Stomach smooth muscle (tissue), 2 donors: Measurements from ENCODE around the gene TSPAN31.

Source experiments
- H3K27ac ChIP-seq: one replicate; pipeline ENCODE4 v1.7.0; 2013; ENCODE audit warnings: mild to moderate bottlenecking, low read length, inconsistent platforms
- H3K27me3 ChIP-seq, 2 donors: one replicate each; pipeline ENCODE4 v1.7.0; 2013; ENCODE audit warnings: low read length in 2 of 2; ENCODE audit not compliant: insufficient read depth in 2 of 2, control insufficient read depth in 1 of 2
- H3K36me3 ChIP-seq, 2 donors: one replicate each; pipeline ENCODE4 v1.7.0; 2013; ENCODE audit warnings: low read length in 2 of 2; ENCODE audit not compliant: control insufficient read depth in 2 of 2, insufficient read depth in 2 of 2
- H3K4me1 ChIP-seq: one replicate; pipeline ENCODE4 v1.7.0; 2013; ENCODE audit warnings: low read length; ENCODE audit not compliant: control insufficient read depth, insufficient read depth
- H3K4me3 ChIP-seq, 2 donors: one replicate each; pipeline ENCODE4 v1.7.0; 2013; ENCODE audit warnings: low read length in 2 of 2
- H3K9ac ChIP-seq, 2 donors: one replicate each; pipeline ENCODE4 v1.7.0; 2013; ENCODE audit warnings: low read length in 2 of 2, mild to moderate bottlenecking in 1 of 2
- H3K9me3 ChIP-seq, 2 donors: one replicate each; pipeline ENCODE4 v1.7.0; 2013; ENCODE audit warnings: low read length in 2 of 2; ENCODE audit not compliant: control insufficient read depth in 2 of 2
- donor health status: healthy.
- donor health status: Pancreatic carcinoma.

The TSPAN31 gene

DNA sequence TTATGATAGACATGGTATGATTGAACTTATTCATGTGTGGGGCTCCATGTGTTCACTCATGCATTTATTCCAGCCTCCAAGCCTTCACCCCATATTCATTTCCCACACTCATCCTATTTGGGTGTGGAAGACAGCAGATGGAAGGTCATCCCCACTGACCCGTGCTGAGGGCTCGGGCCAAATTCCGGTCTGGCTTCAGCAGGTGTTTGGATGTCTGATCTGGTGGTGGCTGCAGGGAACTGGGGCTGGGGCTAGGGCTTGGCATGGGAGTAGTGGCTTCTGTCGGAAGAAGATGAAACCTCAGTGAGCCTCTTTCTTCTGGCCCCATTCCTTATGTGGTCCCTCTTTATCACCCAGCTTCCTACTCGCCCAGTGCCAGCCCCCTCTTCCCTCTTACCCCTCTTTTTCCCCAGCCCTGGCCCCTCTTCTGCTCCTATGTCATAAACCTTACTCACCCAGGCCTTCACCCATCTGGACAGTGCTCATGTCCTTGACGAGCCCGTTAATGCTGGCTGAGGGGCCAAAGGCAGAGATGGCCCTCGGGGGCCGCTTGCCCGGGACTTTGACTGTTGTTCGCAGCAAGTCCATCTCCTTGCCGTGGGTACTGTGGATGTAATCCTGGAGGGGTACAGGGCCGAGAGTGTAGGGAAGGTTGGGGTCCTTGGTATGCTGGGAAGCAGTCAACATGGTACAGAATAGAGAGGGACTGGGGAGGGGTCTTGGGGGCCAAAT, 14.3 kb upstream of the TSPAN31 start:
- Histone ChIP-seq H3K27me3 (peaks cover 47 to 56% of the 10 kb centered on the region in 2 donors), H3K4me1 (peaks cover 19% of the 10 kb centered on the region), H3K9ac (no peak overlapping the region), H3K4me3 (no peak overlapping the region), H3K36me3 (no peaks in the 10 kb centered on the region), H3K9me3 (no peaks in the 10 kb centered on the region), H3K27ac (no peak overlapping the region)

GRCh38 chr12:57731411-57732080, 13.3 kb upstream of the TSPAN31 start:
- Histone ChIP-seq H3K9ac (no peak overlapping the region), H3K9me3 (no peaks in the 10 kb centered on the region), H3K4me1 (peaks cover 22% of the 10 kb centered on the region), H3K27me3 (peaks cover 48 to 59% of the 10 kb centered on the region in 2 donors), H3K36me3 (no peaks in the 10 kb centered on the region), H3K27ac (no peak overlapping the region), H3K4me3 (no peak overlapping the region)

DNA sequence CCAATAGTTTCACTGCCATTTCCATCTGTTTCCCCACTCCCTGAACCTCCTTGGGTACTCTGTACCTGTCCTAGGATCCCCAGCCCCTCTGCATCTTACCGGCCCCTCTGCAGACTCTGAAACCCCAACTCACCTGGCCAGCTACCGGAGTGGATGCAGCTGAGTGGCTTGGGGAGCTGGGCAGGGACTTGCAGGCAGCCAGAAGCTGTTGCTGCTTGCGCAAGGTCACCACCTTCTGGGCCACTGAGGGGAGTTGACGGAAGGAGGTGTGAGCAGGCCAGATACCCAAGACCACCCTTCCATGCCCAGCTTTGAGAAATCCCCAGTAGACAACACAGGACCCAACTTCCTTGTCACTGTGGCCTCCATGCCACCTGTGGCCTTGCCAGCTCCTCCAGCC, 12.6 kb upstream of the TSPAN31 start:
- Histone ChIP-seq H3K9ac (no peak overlapping the region), H3K9me3 (no peaks in the 10 kb centered on the region), H3K4me1 (peaks cover 22% of the 10 kb centered on the region), H3K4me3 (no peak overlapping the region), H3K27me3 (peaks cover 48 to 61% of the 10 kb centered on the region in 2 donors), H3K27ac (no peak overlapping the region), H3K36me3 (no peaks in the 10 kb centered on the region)

- Histone ChIP-seq H3K27ac (no peak overlapping the region), H3K9ac (no peak overlapping the region), H3K4me3 (no peak overlapping the region), H3K27me3 (peaks cover 48 to 56% of the 10 kb centered on the region in 2 donors), H3K9me3 (no peaks in the 10 kb centered on the region), H3K4me1 (peaks cover 26% of the 10 kb centered on the region), H3K36me3 (no peaks in the 10 kb centered on the region)
Observed at GRCh38 chr12:57732726-57733593, 11.9 kb upstream of the TSPAN31 start.

DNA sequence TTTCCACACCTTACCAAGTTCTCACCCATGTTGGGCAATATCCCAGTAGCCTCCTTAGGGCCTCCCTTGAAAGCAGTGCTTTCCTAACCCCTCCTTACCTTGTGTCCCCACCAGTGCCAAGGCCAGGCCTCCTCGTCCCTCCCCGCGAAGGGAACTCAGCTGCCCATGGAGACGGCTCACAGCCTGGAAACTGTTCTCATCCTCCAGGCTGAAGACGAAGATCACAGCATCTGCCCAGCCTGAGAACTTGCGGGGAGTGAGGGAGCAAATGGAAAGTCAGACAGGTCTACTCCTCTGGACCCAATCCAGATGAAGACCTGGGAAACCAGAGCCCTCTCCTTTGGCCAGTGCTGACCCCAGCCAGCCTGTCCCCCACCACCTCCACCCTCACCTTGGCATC, 10.9 kb upstream of the TSPAN31 start:
- peaks cover 28% of the 10 kb centered on the region for H3K4me1 ChIP-seq
- H3K27me3 ChIP-seq, result peaks cover 51 to 56% of the 10 kb centered on the region in 2 donors
- no peak overlapping the region for H3K27ac ChIP-seq
- no peak overlapping the region for H3K4me3 ChIP-seq
- no peaks in the 10 kb centered on the region for H3K9me3 ChIP-seq
- no peaks in the 10 kb centered on the region for H3K36me3 ChIP-seq
- no peak overlapping the region for H3K9ac ChIP-seq

DNA sequence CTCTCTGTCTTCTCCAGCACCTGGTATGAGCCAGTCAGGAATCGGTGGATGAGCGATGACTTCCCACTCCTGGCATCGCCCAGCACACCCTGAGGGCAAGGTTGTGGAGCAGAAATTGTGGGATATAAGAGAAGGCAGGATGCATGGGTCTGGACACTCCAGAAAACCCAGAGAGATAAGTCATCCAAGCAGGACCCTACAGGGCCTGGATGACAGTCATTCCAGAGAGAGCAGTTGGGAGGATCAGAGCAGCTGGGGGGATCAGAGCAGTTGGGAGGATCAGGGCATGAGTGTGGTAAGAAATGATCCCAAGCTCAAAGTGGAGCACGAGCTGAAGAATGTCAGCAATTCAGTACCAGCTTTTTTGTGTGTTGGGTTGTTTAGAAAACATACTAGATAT, 10.2 kb upstream of the TSPAN31 start:
- H3K9me3 ChIP-seq, result no peaks in the 10 kb centered on the region

GRCh38 chr12:57735198-57735855, 9.5 kb upstream of the TSPAN31 start:
- no peaks in the 10 kb centered on the region for H3K9me3 ChIP-seq
- peaks cover 30% of the 10 kb centered on the region for H3K4me1 ChIP-seq
- no peaks in the 10 kb centered on the region for H3K36me3 ChIP-seq
- peaks cover 64 to 69% of the 10 kb centered on the region in 2 donors for H3K27me3 ChIP-seq
- H3K4me3 ChIP-seq, result no peak overlapping the region
- no peak overlapping the region for H3K9ac ChIP-seq
- H3K27ac ChIP-seq, result no peak overlapping the region

More for the DNA sequence above, 10.2 kb upstream of the TSPAN31 start:
- peaks cover 56 to 63% of the 10 kb centered on the region in 2 donors for H3K27me3 ChIP-seq
- no peaks in the 10 kb centered on the region for H3K36me3 ChIP-seq
- H3K9ac ChIP-seq, result no peak overlapping the region
- no peak overlapping the region for H3K27ac ChIP-seq
- H3K4me3 ChIP-seq, result no peak overlapping the region
- peaks cover 30% of the 10 kb centered on the region for H3K4me1 ChIP-seq

- H3K9ac ChIP-seq, result no peak overlapping the region
- H3K4me3 ChIP-seq, result peak overlapping the region in 1 of 2 donors; percentile 44
- no peaks in the 10 kb centered on the region for H3K9me3 ChIP-seq
- peaks cover 64 to 74% of the 10 kb centered on the region in 2 donors for H3K27me3 ChIP-seq
- no peaks in the 10 kb centered on the region for H3K36me3 ChIP-seq
- H3K4me1 ChIP-seq, result peaks cover 30% of the 10 kb centered on the region
- no peak overlapping the region for H3K27ac ChIP-seq
Observed at GRCh38 chr12:57735952-57736740, 8.7 kb upstream of the TSPAN31 start.

GRCh38 chr12:57736741-57737466, 7.9 kb upstream of the TSPAN31 start:
- Histone ChIP-seq H3K4me1 (peaks cover 30% of the 10 kb centered on the region), H3K9me3 (no peaks in the 10 kb centered on the region), H3K27ac (no peak overlapping the region), H3K9ac (no peak overlapping the region), H3K4me3 (peak overlapping the region in 1 of 2 donors; percentile 61), H3K27me3 (peaks cover 67 to 75% of the 10 kb centered on the region in 2 donors), H3K36me3 (no peaks in the 10 kb centered on the region)
